Stimulated activated effector memory CD8-positive, alpha-beta T cell treated with anti-CD3 and anti-CD28 coated beads, Interleukin-12 subunit alpha, Interleukin-12 subunit beta, amount 100 ng/mL, for 72 hours (primary cell): ENCODE results near the gene DDX60.
"Not testable (repeated sequence)": the region's sequence is repeated elsewhere in the genome, so short reads cannot be mapped to it uniquely, and the experiment has no call there.

ENCODE experiments used
- ATAC-seq: fragments of 150-1000 bp; cut with Tn5 transposase; 2 replicates; pipeline ENCODE4 v1.10.0; 2021
- DNase-seq, 2 donors: peaks; one replicate each; pipeline ENCODE4 v3.0.0; 2021 to 2022; ENCODE audit warnings: low spot score in 2 of 2
- H3K27ac Mint-ChIP-seq: one replicate; pipeline ENCODE4 v1.8.0; 2022; ENCODE audit warnings: mild to moderate bottlenecking, mixed read lengths
- H3K36me3 Mint-ChIP-seq: one replicate; pipeline ENCODE4 v1.8.0; 2022; ENCODE audit warnings: mild to moderate bottlenecking, mixed read lengths
- H3K4me1 Mint-ChIP-seq: one replicate; pipeline ENCODE4 v1.8.0; 2022; ENCODE audit warnings: mixed read lengths
- H3K4me3 Mint-ChIP-seq: one replicate; pipeline ENCODE4 v1.8.0; 2022; ENCODE audit warnings: mild to moderate bottlenecking, mixed read lengths
- H3K9me3 Mint-ChIP-seq: one replicate; pipeline ENCODE4 v1.8.0; 2022; ENCODE audit warnings: mixed read lengths

The DDX60 gene

DNA sequence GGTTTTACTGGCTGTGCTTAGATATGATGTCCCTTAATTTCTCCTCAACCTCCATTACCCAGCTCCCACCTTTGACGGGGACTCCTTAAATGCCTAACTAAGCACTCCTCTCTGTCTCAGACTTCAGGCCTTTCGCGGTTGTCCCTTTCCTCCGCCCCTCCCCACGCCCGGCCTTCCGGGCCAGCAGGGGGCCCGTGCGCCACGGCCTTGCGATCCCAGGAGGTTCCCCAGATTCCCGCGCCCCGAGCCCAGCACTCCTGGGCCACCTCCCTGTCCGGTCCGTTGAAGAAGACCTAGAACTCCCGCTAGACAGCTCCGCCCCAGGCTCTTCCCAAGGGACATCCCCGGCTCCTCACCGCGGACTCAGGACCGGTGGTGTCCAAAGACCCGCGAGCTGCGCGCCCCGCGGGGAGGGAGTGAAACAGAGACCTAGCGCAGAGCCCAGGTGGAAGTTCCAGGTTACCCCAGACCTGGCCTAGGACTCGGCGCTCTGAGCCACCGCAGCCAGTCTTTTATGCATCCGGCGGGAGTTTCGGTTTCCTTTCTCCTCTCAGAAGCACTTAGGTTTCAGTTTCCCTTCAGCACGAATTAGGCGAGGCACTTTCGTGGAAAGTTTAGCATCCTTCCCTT lies at the start of gene DDX60:
Gene DDX60 (minus strand): TSS at position 487 of the 630 bp plus-strand sequence. CDS start 7,493 bp downstream, outside the sequence.
- Mint-ChIP-seq H3K9me3 (no peaks in the 10 kb centered on the region), H3K27ac (peak within 1 kb of the TSS; percentile 99), H3K4me1 (peaks cover 24% of the 10 kb centered on the region), H3K36me3 (peaks cover 7% of the 10 kb centered on the region), H3K4me3 (peak within 1 kb of the TSS; percentile 91)
- ATAC-seq (peak; percentile 97), DNase-seq (peak; percentile 60 to 89)

GRCh38 chr4:168367065-168367464 lies 48.5 kb upstream of the DDX60 start:
- Mint-ChIP-seq H3K27ac (no peak overlapping the region), H3K36me3 (peaks cover 22% of the 10 kb centered on the region), H3K4me1 (peaks cover 13% of the 10 kb centered on the region), H3K4me3 (no peak overlapping the region), H3K9me3 (no peaks in the 10 kb centered on the region)
- ATAC-seq (no peak), DNase-seq (no peak)

DNA sequence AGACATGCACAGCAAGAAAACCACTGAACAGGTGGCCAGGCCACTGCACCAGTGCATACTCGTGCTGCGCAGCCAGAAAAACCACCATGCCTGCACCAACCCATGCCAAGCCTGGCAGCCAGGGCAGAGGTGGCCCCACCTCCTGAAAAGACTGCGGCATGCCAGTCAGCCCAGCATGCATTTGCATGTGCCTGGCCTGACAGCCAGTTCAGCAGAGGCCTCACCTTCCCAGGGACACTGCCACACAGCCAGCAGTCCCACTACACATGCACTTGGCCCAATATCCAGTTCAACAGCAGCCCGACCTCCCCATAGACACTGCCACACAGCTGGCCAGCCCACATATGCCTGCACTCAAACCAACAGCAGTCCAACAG lies 43.5 kb upstream of the DDX60 start:
- ATAC-seq (no peak), DNase-seq (no peak)
- peaks cover 15% of the 10 kb centered on the region for H3K4me1 Mint-ChIP-seq
- H3K9me3 Mint-ChIP-seq: no peaks in the 10 kb centered on the region
- H3K36me3 Mint-ChIP-seq: peaks cover 39% of the 10 kb centered on the region
- H3K4me3 Mint-ChIP-seq: no peak overlapping the region
- no peak overlapping the region for H3K27ac Mint-ChIP-seq

GRCh38 chr4:168361365-168362024 lies 42.9 kb upstream of the DDX60 start:
- no peak overlapping the region for H3K4me3 Mint-ChIP-seq

GRCh38 chr4:168360271-168360670 lies 41.7 kb upstream of the DDX60 start:
- H3K4me3 Mint-ChIP-seq: no peak overlapping the region
- H3K9me3 Mint-ChIP-seq: no peaks in the 10 kb centered on the region
- H3K36me3 Mint-ChIP-seq: peaks cover 40% of the 10 kb centered on the region
- no peak overlapping the region for H3K27ac Mint-ChIP-seq
- peaks cover 15% of the 10 kb centered on the region for H3K4me1 Mint-ChIP-seq
- ATAC-seq (no peak), DNase-seq (no peak)

More at GRCh38 chr4:168361365-168362024, 42.9 kb upstream of the DDX60 start:
- Mint-ChIP-seq H3K4me1 (peaks cover 15% of the 10 kb centered on the region), H3K36me3 (peaks cover 43% of the 10 kb centered on the region), H3K27ac (no peak overlapping the region), H3K9me3 (no peaks in the 10 kb centered on the region)
- ATAC-seq (no peak), DNase-seq (no peak)

DNA sequence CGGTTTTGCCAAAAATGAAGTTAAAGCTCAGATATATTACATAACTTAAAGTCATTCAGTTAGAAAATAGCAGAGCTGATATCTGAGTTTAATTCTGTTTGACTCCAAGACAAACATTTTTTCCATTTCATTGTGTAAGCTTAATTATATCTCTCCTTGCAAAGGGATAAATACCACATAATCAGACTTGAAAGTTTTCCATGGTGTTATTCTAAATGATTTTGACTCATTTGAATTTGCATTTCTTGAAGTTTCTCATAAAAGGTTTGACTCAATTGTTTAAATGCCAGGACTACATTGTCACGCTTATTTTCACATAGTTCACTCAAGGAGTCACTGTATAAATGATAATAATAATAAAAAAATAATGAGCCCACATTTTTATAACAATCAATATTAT lies 39.4 kb upstream of the DDX60 start:
- peaks cover 6% of the 10 kb centered on the region for H3K4me1 Mint-ChIP-seq
- H3K27ac Mint-ChIP-seq: no peak overlapping the region
- peaks cover 32% of the 10 kb centered on the region for H3K36me3 Mint-ChIP-seq
- H3K9me3 Mint-ChIP-seq: peaks cover 9% of the 10 kb centered on the region
- ATAC-seq (no peak), DNase-seq (no peak)
- no peak overlapping the region for H3K4me3 Mint-ChIP-seq

DNA sequence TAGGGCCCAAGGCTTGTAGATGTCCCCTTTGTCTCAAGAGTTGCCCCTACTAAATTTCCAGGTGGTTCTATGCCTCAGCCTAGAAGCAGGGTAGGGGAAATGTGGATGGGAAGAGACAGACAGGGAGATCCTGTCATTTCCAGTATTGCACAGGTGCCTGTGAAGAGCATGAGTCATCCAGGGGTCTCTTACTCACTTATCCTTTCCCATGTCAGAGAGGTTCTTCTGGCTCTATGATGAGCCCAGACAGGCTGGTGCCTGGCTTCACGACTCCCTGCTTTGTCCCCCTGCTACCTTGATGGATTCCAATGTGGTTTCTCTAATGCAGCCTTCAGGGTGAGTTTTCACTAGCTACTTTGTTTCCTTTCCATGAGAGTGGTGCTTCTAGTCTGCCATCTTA lies 35.2 kb upstream of the DDX60 start:
- DNase-seq (no peak), ATAC-seq (no peak)
- Mint-ChIP-seq H3K4me1 (no peaks in the 10 kb centered on the region), H3K9me3 (peaks cover 35% of the 10 kb centered on the region), H3K4me3 (no peak overlapping the region), H3K36me3 (peaks cover 18% of the 10 kb centered on the region), H3K27ac (no peak overlapping the region)

GRCh38 chr4:168337550-168337940 lies 19.0 kb upstream of the DDX60 start:
- Mint-ChIP-seq H3K4me3 (no peak overlapping the region), H3K36me3 (no peaks in the 10 kb centered on the region), H3K4me1 (no peaks in the 10 kb centered on the region), H3K9me3 (peaks cover 12% of the 10 kb centered on the region), H3K27ac (no peak overlapping the region)
- no peak for DNase-seq
- ATAC-seq: no peak

DNA sequence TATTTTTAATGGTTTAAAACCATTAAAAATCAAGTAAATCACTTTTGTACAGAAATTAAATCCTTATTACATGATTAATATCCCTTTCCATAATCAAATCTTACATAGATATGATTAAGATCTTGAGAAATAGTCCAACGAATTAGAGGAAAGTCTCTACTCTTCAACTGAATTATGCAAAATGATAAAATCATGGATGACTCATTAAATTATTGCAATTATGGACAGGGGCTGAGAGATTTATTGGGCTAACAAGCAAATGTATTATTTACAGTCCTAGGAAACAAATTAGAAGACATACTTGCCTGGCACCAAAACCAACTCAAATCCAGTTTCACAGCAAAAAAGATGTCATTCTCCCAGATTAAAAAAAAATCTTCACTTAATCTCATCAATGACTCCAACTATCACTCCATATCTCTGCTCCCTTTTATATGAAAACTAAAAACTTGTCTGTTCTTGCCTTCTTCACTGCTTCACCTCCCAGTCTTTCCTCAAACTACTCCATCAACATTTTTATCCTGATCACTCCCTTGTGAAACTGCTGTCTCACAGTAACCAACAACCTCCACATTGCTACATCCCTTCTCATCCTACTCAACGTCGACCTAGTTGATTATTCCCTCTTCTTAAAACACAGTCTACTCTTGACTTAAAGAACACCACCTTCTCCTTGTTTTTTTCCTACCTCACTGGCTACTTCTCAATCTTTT lies 18.4 kb upstream of the DDX60 start:
- H3K9me3 Mint-ChIP-seq: peaks cover 8% of the 10 kb centered on the region
- no peaks in the 10 kb centered on the region for H3K36me3 Mint-ChIP-seq
- DNase-seq (no peak), ATAC-seq (no peak)
- H3K4me1 Mint-ChIP-seq: no peaks in the 10 kb centered on the region
- H3K27ac Mint-ChIP-seq: no peak overlapping the region
- no peak overlapping the region for H3K4me3 Mint-ChIP-seq

GRCh38 chr4:168335621-168336020 lies 17.1 kb upstream of the DDX60 start:
- Mint-ChIP-seq H3K9me3 (no peaks in the 10 kb centered on the region), H3K36me3 (no peaks in the 10 kb centered on the region), H3K4me1 (no peaks in the 10 kb centered on the region), H3K27ac (no peak overlapping the region), H3K4me3 (no peak overlapping the region)
- ATAC-seq (no peak), DNase-seq (no peak)

GRCh38 chr4:168334053-168334452 lies 15.5 kb upstream of the DDX60 start:
- DNase-seq (no peak), ATAC-seq (no peak)
- H3K9me3 Mint-ChIP-seq: no peaks in the 10 kb centered on the region
- no peaks in the 10 kb centered on the region for H3K36me3 Mint-ChIP-seq
- no peak overlapping the region for H3K4me3 Mint-ChIP-seq
- H3K27ac Mint-ChIP-seq: no peak overlapping the region
- H3K4me1 Mint-ChIP-seq: no peaks in the 10 kb centered on the region

GRCh38 chr4:168330575-168330974 lies 12.0 kb upstream of the DDX60 start:
- not testable (repeated sequence) for H3K27ac Mint-ChIP-seq, DNase-seq, H3K9me3 Mint-ChIP-seq, H3K4me3 Mint-ChIP-seq, H3K36me3 Mint-ChIP-seq, H3K4me1 Mint-ChIP-seq, ATAC-seq

GRCh38 chr4:168325591-168325990 lies 7.0 kb upstream of the DDX60 start:
- no peaks in the 10 kb centered on the region for H3K36me3 Mint-ChIP-seq
- no peak overlapping the region for H3K4me3 Mint-ChIP-seq
- H3K9me3 Mint-ChIP-seq: no peaks in the 10 kb centered on the region
- H3K27ac Mint-ChIP-seq: no peak overlapping the region
- ATAC-seq (no peak), DNase-seq (no peak)
- H3K4me1 Mint-ChIP-seq: no peaks in the 10 kb centered on the region

- peaks cover 24% of the 10 kb centered on the region for H3K4me1 Mint-ChIP-seq
- H3K9me3 Mint-ChIP-seq: no peaks in the 10 kb centered on the region
- no peak overlapping the region for H3K4me3 Mint-ChIP-seq
- DNase-seq (no peak), ATAC-seq (no peak)
- peaks cover 7% of the 10 kb centered on the region for H3K36me3 Mint-ChIP-seq
- no peak overlapping the region for H3K27ac Mint-ChIP-seq
These were observed 2.5 kb upstream of the DDX60 start for GRCh38 chr4:168321006-168321405.

DNA sequence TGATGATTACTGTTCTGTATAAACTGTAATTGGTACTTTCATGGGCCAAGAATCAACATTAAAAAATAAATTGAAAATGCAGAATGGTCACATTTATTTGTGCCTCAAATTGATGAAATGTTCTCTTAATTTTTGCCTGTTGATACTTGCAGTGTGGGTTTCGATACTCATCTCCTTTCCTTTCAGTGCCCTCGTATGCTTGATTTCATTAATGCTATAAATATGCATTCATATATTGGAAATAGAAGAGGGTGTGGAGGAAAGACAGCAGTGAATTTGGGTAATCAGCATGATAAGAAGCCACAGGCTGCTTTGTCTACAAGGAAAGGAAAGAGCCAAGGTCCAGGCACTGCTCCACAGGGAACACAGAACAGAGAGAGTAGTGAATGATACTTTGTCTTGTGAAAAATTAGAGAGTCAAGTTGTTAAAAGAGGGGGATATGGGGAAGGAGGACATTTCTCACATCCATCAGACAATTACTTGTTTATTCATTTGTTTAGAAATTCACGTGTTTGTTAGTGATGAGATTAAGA lies 1.0 kb upstream of the DDX60 start:
- H3K36me3 Mint-ChIP-seq: peaks cover 7% of the 10 kb centered on the region
- DNase-seq (no peak), ATAC-seq (no peak)
- H3K9me3 Mint-ChIP-seq: no peaks in the 10 kb centered on the region
- H3K4me3 Mint-ChIP-seq: peak overlapping the region; percentile 91
- peaks cover 24% of the 10 kb centered on the region for H3K4me1 Mint-ChIP-seq
- H3K27ac Mint-ChIP-seq: peak overlapping the region; percentile 99
